Occipital lobe (tissue), 2 donors: Measurements from ENCODE around the gene PEPD. TPM values are rescaled to one million over a fixed set of nuclear protein-coding genes. Genes with fewer than 3 reads are reported as not detected.
A peak's percentile ranks its signal among the peaks of the same experiment; 100 is the strongest.
"Not testable (repeated sequence)": the region's sequence is repeated elsewhere in the genome, so short reads cannot be mapped to it uniquely, and the experiment has no call there.

ENCODE experiments used
- DNase-seq: peaks from one replicate; lab custom pipeline; 2025; lab: John Stamatoyannopoulos, UW
- total RNA-seq: library from RNA; depleted of rRNA; stranded (reverse); fragments of >200 nt; gene quantifications from one replicate; pipeline ENCODE4 v1.2.3, GENCODE V29; 2014

The PEPD gene
- total RNA-seq, 1 donor from 2014 or later: 21.5 TPM

DNA sequence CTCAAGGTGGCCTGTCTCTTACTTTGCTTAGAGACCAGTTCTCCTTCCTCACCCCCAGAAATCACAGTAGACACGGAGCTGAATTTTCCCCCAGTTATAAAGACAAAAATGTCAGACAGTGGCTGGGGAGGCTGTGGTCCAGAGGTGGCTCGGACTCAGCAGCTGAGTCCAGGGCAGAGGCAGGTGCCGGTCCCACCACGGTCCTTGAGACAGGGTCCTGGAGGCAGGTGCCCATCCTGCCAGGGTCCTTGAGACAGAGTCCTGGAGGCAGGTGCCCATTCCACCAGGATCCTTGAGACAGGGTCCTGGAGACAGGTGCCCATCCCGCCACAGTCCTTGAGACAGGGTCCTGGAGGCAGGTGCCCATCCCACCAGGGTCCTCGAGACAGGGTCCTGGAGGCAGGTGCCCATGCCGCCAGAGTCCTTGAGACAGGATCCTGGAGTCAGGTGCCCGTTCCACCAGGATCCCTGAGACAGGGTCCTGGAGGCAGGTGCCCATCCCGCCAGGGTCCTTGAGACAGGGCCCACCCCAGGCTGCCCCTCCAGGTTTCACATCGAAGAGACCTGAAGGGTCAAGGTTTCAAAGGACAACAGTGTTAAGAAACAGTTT is 23.1 kb downstream of the PEPD start:
- DNase-seq: no peak

GRCh38 chr19:33497778-33498175 is 23.8 kb downstream of the PEPD start:
- DNase-seq: no peak

DNA sequence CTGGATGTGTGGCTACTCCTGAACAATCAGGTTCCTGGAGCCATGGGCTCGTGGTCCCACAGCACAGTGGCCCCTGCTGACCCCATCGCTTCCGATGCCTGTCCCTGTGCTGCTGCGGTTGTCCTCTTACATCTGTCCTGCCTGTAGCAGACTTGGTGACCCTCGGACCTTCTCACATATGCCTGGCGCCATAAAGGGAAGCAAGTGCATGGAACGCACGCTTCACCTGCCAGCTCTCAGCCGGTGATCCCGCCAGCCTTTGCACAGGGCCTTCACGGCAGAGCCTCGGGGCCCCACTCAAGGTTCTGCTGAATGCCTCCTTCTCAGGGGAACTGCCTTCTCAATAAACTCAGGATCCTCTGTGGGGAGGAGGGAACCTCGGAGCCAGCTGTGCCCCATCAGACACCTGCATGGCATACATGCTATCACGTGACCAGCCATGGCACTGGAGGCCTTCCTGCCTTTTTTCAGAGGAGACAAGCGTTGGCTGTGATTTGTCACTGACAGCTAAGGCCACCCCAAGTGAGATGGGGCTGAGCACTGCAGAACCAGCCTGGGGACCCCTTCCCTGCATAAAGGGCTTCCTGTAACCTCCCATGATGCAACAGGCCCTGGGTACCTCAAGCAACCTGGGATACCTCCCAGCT is 24.3 kb downstream of the PEPD start:
- DNase-seq: no peak

GRCh38 chr19:33496038-33496895 is 25.3 kb downstream of the PEPD start:
- no peak for DNase-seq

GRCh38 chr19:33493401-33494275 is 28.0 kb downstream of the PEPD start:
- DNase-seq: no peak

GRCh38 chr19:33492951-33493350 is 28.6 kb downstream of the PEPD start:
- no peak for DNase-seq

DNA sequence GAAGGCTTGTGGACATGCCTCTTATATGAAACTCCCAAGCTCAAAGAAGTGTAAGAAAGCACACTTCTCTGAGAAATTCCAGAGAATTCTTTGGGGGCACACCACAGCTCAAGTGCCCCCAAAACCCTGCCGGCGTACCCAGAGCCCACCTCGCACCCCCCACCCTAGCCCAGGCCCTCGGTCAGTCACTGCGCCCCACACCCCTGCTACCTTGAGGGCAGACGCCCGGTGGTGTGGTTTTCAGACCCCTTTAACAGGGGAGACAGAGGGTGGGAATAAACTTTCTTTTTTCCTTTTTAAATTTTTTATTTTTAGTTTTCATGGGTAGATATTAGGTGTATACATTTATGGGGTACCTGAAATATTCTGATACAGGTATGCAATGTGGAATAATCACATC is 29.5 kb downstream of the PEPD start:
- DNase-seq: no peak

- not testable (repeated sequence) for DNase-seq
These were observed 31.0 kb downstream of the PEPD start for GRCh38 chr19:33490596-33490995.

- DNase-seq: no peak
These were observed 31.5 kb downstream of the PEPD start for GRCh38 chr19:33490041-33490451.

DNA sequence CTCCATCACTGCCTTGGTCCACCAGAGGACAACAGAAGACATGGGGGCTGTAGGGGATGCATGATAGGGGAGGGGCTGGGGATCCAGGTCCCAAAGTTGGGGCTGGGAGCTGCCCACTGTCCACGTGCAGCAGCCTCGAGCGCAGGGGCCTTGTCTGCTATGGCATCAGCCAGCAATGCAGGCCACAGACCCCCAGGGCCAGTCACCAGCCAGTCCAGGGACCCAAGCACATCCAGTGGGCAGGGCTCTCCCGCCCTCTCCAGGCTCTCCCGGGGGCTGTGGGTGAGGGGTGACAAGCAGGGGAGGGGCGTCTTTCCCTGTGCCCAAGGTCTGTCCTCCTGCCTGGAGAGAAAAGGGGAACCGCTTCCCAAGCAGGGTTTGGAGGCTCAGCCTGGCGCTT is 32.8 kb downstream of the PEPD start:
- DNase-seq: no peak

DNA sequence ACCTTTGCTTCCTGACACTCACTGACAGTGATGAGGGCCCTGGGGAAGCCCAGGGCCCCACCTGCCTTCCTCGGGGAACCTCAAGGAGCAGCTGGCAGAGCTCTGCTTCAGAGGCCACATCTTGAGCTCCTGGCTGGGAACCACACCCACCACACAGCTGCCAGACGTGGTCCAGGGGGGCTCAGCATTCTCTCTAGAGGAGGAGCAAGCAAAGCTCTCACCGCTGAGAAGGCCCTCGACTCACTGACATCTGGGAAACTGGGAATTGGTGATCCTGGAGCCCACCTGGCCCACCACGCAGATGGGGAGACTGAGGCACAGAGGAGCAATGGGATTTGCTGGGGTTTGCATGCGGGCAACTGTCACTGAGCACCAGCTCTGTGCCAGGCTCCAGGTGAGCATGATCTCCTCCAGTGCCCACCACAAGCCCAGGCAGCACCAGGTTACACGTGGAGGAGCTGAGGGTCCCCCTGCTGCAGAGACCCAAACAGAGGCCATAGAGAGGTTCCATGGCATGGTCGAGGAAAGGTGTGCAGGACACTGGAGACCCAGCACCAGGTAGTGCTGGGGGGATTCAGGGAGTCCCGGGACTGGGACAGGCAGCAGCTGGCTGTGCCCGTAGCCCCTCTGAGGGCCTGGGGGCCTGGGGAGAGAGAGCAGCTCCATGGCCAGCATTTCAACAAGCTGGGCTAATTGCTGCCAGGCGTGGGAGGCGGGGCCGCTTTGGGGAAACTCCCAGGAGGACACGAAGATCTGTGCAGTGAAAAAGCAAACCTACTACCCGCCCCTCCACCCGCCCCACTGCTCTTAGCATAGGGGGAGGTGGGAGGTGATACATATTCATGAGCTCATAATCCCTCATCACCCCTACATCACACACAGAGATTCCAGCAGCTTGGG is 33.4 kb downstream of the PEPD start:
- DNase-seq: no peak

GRCh38 chr19:33486936-33487811 is 34.4 kb downstream of the PEPD start:
- peak; percentile 32 for DNase-seq

DNA sequence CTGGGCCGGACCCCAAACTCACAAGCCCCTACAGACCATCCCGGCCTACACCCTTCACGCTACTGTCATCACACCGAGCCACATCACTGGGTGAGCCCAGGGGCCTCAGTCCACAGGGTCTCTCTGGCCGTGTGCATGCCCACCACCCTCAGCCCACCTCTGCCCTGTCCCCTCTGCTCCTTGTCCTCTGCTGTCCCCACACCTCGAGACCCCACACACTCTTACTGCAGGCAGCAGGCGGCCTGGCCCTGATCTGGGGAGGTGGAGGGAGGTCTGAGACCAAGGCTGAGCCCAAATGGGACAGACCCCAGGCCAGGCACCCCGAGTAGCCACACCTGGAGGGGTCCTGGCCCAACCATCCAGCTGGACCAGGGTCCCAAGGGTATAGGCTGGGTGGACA is 35.2 kb downstream of the PEPD start:
- no peak for DNase-seq

- DNase-seq: no peak
These were observed 37.3 kb downstream of the PEPD start for GRCh38 chr19:33484226-33484774.

DNA sequence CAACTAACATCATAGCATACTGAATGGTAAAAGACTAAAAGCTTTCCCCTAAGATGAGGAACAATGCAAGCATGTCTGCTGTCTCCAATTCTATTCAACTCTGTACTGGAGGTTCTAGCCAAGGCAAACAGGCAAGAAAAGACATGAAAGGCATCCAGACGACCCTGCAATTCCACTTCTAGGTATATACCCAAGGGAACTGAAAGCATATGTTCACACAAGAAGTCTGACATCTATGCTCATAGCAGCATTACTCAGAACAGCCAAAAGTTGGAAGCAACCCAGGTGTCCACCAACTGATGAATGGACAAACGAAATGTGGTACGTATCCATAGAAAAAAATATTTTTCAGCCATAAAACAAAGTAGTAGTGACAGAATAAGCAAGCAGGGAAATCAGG is 39.1 kb downstream of the PEPD start:
- DNase-seq: no peak

- DNase-seq: no peak
These were observed 39.7 kb downstream of the PEPD start for GRCh38 chr19:33481863-33482262.

GRCh38 chr19:33479570-33479969 is 42.0 kb downstream of the PEPD start:
- not testable (repeated sequence) for DNase-seq

DNA sequence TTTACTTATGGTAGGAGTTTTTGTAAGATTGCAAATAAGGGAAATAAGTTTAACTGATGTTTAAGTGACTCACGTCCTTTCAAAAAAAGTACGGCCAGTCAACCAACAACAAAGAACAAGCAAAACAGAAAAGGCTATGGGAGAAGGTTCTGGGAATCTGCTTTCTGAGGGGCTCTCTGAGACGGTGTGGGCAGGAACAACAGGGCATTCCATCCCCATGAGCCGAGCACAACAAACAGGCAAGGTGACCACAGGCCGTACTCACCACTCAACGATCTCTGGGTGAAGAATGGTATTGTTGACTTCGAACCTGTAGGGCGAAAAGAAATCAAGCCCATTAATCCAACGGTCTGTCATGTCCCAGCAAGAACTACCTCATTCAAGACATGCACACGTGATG is 43.8 kb downstream of the PEPD start:
- DNase-seq: no peak

DNA sequence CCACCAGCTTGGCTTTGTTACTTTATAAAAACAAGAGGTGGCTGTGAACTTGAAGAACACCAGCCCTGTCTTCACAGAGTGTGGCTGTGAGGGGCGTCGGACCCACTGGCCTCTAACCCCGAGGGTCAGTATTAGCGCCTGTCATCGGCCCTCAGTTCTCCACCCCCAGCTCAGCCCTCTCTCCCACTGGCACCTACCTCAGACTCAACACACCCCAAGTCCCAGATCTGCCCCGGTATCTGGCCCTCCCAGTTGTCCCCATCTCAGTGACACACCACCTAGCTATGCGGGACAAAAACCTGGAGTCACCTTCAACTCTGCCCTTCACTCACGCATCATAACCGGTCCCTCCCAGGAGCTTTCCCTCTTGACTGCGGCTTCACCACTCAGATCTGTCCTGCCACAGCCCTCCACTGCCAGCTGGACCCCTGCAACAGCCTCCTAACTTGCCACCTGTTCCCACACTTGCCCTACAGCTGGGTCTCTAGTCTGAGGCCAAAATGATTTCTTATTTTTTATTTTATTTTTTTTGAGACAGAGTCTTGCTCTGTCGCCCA is 45.4 kb downstream of the PEPD start:
- DNase-seq: no peak
